ENCODE data around the gene ATP1A1.
A peak's percentile ranks its signal among the peaks of the same experiment; 100 is the strongest.

The ATP1A1 gene

GRCh38 chr1:116372651-116373430 is at the start of gene ATP1A1:
Gene ATP1A1 (plus strand): TSS chr1:116373244. CDS start chr1:116373512, 268 bp downstream.
- DNase-seq (ENCODE audit: low read depth), result peak; percentile 96

- no peak for DNase-seq (ENCODE audit: low read depth)
Measured at GRCh38 chr1:116323491-116323890, 49.6 kb upstream of the ATP1A1 start.

GRCh38 chr1:116324411-116324810 is 48.6 kb upstream of the ATP1A1 start:
- DNase-seq (ENCODE audit: low read depth), result no peak

GRCh38 chr1:116325104-116325503 is 47.9 kb upstream of the ATP1A1 start:
- DNase-seq (ENCODE audit: low read depth), result no peak

DNA sequence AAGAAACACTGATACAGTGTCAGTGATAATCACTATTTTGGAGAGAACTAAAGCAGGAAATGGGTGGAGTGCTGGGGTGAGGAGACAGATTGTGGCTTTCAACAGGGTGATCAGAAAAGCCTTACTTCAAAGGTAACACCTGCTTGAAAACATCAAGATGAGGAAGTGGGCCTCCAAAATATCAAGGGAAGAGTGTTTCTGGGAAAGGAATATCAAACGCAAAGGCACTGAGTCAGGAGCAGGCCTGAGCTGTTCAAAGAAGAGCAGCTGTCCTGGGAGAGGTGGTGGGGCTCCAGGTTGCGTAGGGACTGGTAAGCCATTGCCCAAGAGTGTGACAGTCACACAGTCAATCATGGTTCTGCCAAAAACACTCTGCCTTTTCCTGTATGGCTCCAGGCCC is 47.1 kb upstream of the ATP1A1 start:
- peak; percentile 3 for DNase-seq (ENCODE audit: low read depth)

DNA sequence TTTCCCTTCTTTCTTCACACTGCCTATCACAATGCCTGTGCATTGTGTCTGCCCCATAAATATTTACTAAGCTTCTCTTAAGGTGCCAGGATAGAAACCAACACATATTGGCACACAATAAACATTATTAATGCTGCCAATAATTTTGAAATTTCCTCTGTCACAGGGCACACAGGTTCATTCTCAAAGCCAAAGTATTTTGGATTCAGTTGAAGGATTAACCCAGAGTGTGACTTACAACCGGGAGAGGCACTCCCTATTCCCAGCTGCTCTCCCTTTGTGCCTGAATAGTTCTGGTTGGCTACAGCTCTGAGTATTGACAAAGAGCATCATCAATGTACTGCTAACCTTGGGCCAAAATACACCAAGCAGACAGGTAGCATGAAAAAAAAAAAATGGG is 46.6 kb upstream of the ATP1A1 start:
- no peak for DNase-seq (ENCODE audit: low read depth)

GRCh38 chr1:116328671-116329070 is 44.4 kb upstream of the ATP1A1 start:
- no peak for DNase-seq (ENCODE audit: low read depth)

GRCh38 chr1:116329524-116330341 is 43.3 kb upstream of the ATP1A1 start:
- no peak for DNase-seq (ENCODE audit: low read depth)

DNA sequence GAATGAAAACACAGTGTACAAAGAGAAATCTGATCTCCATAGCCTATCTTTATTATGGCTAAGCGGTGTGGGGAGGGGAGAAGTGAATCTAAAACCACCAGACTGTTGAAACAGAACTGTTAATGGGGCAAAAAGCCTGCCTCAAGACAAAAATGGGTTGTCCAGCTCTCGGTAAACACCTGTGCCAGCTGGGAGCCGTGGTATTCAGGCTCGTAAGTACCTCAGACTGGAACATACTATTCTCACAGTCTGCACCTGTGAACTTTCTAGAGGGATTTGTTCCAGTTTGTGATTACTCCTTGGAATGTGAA is 42.7 kb upstream of the ATP1A1 start:
- DNase-seq (ENCODE audit: low read depth), result no peak

- no peak for DNase-seq (ENCODE audit: low read depth)
Measured at GRCh38 chr1:116330846-116331245, 42.2 kb upstream of the ATP1A1 start.

GRCh38 chr1:116331523-116331922 is 41.5 kb upstream of the ATP1A1 start:
- DNase-seq (ENCODE audit: low read depth), result no peak

- DNase-seq (ENCODE audit: low read depth), result no peak
Measured at GRCh38 chr1:116332451-116332850, 40.6 kb upstream of the ATP1A1 start.

DNA sequence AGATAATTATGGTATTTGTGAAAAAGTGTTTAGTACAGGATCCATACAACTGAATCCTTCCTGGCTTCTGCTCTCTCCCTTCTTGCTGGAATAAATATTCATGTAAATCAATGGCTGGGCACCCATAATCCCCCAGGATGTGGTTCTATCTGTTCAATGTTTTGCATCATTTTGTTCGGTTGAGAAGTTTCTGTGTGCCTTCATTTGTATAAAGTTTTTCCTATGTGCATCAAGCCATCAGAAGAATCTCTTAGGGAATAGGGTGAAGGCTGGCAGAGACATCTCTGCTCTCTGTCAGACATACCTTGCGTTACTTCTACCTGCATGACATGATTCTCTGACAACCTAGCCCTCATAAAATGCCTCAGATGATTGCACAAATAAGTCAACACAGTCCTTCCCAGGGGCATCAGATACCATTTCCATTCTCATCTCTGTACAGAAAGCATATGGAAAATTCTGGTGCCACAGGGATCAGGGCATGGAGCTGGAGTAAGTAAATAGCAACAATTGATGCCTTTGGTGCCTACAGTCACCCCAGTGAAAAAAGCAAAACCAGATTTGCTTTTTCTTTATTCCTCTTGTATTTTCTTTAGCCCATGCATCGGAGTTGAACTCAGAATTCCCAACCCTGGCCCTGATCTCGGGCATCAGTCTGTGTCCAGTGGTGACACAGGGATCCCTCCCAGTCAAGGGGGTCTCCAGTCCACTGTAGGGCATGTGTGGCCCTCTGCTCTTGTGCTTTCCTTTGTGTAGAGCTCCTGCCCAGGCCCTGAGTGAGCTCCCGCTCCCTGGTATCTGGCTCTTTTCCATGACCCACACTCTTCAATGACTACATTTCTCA is 39.7 kb upstream of the ATP1A1 start:
- DNase-seq (ENCODE audit: low read depth), result no peak

DNA sequence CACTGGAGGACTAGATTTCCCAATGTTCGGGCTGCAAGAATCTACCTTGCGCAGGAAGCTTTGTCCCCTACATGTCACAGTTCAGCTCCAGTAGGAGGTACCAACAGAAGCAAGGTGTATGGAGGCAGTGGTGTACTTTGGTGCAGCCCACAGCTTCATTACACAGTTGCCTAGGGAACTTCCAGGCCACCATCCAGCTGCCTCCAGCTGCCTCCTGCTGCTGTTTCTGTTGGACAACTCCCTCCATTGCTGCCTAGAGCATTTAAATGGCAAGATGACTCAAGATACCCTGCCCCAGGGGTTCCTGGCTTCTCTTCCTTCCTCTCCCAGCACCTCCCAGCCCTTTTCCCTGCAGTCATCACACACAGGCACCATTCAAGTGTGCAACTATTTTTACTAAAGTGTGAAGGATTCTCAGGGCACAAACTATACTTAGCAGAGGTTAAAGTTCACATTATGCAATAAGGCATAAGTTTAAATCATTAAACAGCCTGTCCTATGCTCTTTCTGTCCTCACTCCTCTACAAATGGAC is 39.0 kb upstream of the ATP1A1 start:
- no peak for DNase-seq (ENCODE audit: low read depth)

- no peak for DNase-seq (ENCODE audit: low read depth)
Measured at GRCh38 chr1:116334868-116335635, 38.0 kb upstream of the ATP1A1 start.

GRCh38 chr1:116335850-116336624 is 37.0 kb upstream of the ATP1A1 start:
- DNase-seq (ENCODE audit: low read depth), result no peak

- no peak for DNase-seq (ENCODE audit: low read depth)
Measured at GRCh38 chr1:116337398-116337797, 35.6 kb upstream of the ATP1A1 start.

- no peak for DNase-seq (ENCODE audit: low read depth)
Measured at GRCh38 chr1:116338400-116338799, 34.6 kb upstream of the ATP1A1 start.

- no peak for DNase-seq (ENCODE audit: low read depth)
Measured at GRCh38 chr1:116340506-116341231, 32.4 kb upstream of the ATP1A1 start.

- DNase-seq (ENCODE audit: low read depth), result no peak
Measured at GRCh38 chr1:116343019-116343418, 30.0 kb upstream of the ATP1A1 start.

All from activated T-cell treated with anti-CD3 and anti-CD28 coated beads for 48 hours (primary cell).